Measurements from ENCODE around the gene CCT6A.
"Not testable (repeated sequence)": the region's sequence is repeated elsewhere in the genome, so short reads cannot be mapped to it uniquely, and the experiment has no call there.

The CCT6A gene

GRCh38 chr7:56040730-56041129, 10.8 kb upstream of the CCT6A start:
- no peaks in the 10 kb centered on the region for H3K27me3 ChIP-seq (ENCODE audit: insufficient read depth, low read length, poor library complexity)
- H3K9me3 ChIP-seq (ENCODE audit: insufficient read depth, low read length, severe bottlenecking), result no peaks in the 10 kb centered on the region
- DNase-seq (no peak), ATAC-seq (ENCODE audit: insufficient read depth, low read depth) (no peak)
- no peak overlapping the region for H3K27ac ChIP-seq (ENCODE audit: low read length)
- TF ChIP-seq CTCF (IDR thresholded peaks at IDR 0.05; ENCODE audit: borderline replicate concordance, extremely low read depth, low read length, poor library complexity, severe bottlenecking) (no peak), EZH2 (IDR thresholded peaks at IDR 0.05; ENCODE audit: borderline replicate concordance, low read depth, low read length, severe bottlenecking) (no peak)
- peaks cover 26% of the 10 kb centered on the region for H3K36me3 ChIP-seq (ENCODE audit: insufficient read depth, low read length)
- H4K20me1 ChIP-seq (ENCODE audit: insufficient read depth, low read length), result no peaks in the 10 kb centered on the region
- no peak overlapping the region for H3K9ac ChIP-seq (ENCODE audit: low read depth, low read length)
- peaks cover 11% of the 10 kb centered on the region; the same call in 1 of the 2 replicates for H3K79me2 ChIP-seq (ENCODE audit: insufficient read depth, low read length)
- no peak overlapping the region for H2AFZ ChIP-seq (ENCODE audit: low read depth, low read length)
- no peak overlapping the region for H3K4me2 ChIP-seq (ENCODE audit: insufficient read depth, low read length)
- no peak overlapping the region for H3K4me3 ChIP-seq (ENCODE audit: low read depth in 1 of 2, low read length in 2 of 2)
- peaks cover under 1% of the 10 kb centered on the region; the same call in 1 of the 2 replicates for H3K4me1 ChIP-seq (ENCODE audit: insufficient read depth, low read length)

DNA sequence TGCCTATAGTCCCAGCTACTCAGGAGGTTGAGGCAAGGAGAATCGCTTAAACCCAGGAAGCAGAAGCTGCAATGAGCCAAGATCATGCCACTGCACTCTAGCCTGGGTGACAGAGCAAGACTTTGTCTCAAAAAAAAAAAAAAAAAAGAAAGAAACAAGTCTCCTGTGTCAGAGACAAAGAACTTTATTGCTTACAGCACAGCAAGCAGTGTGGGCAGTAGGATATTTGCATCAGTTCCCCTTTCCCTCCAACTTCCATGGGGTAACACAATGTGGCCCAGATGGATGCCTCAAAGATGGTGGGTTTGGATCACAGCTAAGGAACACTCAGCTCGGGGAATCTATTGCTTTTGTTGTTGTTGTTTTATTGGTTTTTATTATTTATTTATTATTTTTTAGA, 5.8 kb upstream of the CCT6A start:
- H4K20me1 ChIP-seq (ENCODE audit: insufficient read depth, low read length); ATAC-seq (ENCODE audit: insufficient read depth, low read depth); H3K9ac ChIP-seq (ENCODE audit: low read depth, low read length); DNase-seq; H3K27me3 ChIP-seq (ENCODE audit: insufficient read depth, low read length, poor library complexity); H3K9me3 ChIP-seq (ENCODE audit: insufficient read depth, low read length, severe bottlenecking); H3K4me3 ChIP-seq (ENCODE audit: low read depth in 1 of 2, low read length in 2 of 2); H2AFZ ChIP-seq (ENCODE audit: low read depth, low read length); H3K4me2 ChIP-seq (ENCODE audit: insufficient read depth, low read length); H3K27ac ChIP-seq (ENCODE audit: low read length): not testable (repeated sequence)
- Histone ChIP-seq H3K36me3 (ENCODE audit: insufficient read depth, low read length) (peaks cover 16% of the 10 kb centered on the region), H3K79me2 (ENCODE audit: insufficient read depth, low read length) (peaks cover 45% of the 10 kb centered on the region), H3K4me1 (ENCODE audit: insufficient read depth, low read length) (peaks cover 13% of the 10 kb centered on the region)

DNA sequence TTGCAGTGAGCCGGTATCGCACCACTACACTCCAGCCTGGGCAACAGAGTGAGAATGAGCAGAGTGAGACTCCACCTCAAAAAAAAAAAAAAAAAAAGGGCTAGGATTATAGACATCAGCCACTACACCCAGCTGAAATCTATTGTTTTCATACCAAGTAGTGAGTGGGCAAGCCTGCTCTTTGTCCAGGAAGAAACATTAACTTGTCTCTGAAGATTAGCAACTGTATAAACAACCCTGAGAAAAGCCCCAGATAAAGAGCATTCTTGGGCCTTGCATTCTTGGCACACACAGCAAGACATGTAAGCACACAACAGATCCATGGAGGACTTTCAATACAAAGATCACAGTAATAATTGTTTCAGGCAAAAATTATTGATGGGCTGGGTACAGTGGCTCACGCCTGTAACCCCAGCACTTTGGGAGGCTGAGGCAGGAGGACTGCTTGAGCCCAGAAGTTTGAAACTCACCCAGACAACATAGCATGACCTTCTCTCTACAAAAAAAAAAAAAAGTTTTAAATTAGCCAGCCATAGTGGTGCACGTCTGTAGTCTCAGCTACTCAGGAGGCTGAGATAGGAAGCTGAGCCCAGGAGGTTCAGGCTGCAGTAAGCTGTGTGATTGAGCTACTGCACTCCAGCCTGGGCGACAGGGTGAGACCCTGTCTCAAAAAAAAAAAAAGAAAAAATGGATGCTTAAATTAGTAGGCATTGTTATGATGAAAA, 4.7 kb upstream of the CCT6A start:
- Histone ChIP-seq H3K36me3 (ENCODE audit: insufficient read depth, low read length) (peaks cover 11% of the 10 kb centered on the region), H3K4me2 (ENCODE audit: insufficient read depth, low read length) (no peak overlapping the region), H3K27me3 (ENCODE audit: insufficient read depth, low read length, poor library complexity) (no peaks in the 10 kb centered on the region), H3K4me1 (ENCODE audit: insufficient read depth, low read length) (peaks cover 13% of the 10 kb centered on the region), H4K20me1 (ENCODE audit: insufficient read depth, low read length) (no peaks in the 10 kb centered on the region; the same call in 1 of the 2 replicates), H3K27ac (ENCODE audit: low read length) (no peak overlapping the region), H3K79me2 (ENCODE audit: insufficient read depth, low read length) (peaks cover 54% of the 10 kb centered on the region), H3K4me3 (ENCODE audit: low read depth in 1 of 2, low read length in 2 of 2) (no peak overlapping the region), H3K9ac (ENCODE audit: low read depth, low read length) (no peak overlapping the region), H3K9me3 (ENCODE audit: insufficient read depth, low read length, severe bottlenecking) (no peaks in the 10 kb centered on the region), H2AFZ (ENCODE audit: low read depth, low read length) (no peak overlapping the region)
- no peak for DNase-seq
- no peak for ATAC-seq (ENCODE audit: insufficient read depth, low read depth)
- TF ChIP-seq EZH2 (IDR thresholded peaks at IDR 0.05; ENCODE audit: borderline replicate concordance, low read depth, low read length, severe bottlenecking) (no peak), CTCF (IDR thresholded peaks at IDR 0.05; ENCODE audit: borderline replicate concordance, extremely low read depth, low read length, poor library complexity, severe bottlenecking) (no peak)

DNA sequence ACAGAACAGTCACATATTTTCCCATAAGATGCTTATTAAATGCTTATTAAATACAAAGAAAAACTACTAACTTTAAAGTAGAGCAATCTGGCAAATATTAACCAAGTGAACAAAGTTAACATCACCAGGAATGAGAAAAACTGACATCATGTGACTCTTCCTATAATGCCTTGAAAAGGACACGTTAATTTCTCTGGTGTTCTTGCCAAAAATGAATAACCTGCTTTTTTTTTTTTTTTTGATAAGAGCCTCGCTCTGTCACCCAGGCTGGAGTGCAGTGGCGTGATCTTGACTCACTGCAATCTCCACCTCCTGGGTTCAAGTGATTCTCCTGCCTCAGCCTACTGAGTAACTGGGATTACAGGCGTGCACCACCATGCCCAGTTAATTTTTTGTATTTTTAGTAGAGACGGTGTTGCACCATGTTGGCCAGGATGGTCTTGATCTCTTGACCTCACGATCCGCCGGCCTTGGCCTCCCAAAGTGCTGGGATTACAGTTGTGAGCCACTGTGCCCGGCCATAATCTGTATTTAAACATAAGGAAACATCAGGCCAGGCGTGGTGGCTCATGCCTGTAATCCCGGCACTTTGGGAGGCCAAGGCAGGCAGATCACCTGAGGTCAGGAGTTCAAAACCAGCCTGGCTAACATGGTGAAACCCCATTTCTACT, 4.0 kb upstream of the CCT6A start:
- H3K4me3 ChIP-seq (ENCODE audit: low read depth in 1 of 2, low read length in 2 of 2); H3K4me2 ChIP-seq (ENCODE audit: insufficient read depth, low read length); H3K9me3 ChIP-seq (ENCODE audit: insufficient read depth, low read length, severe bottlenecking); ATAC-seq (ENCODE audit: insufficient read depth, low read depth); H2AFZ ChIP-seq (ENCODE audit: low read depth, low read length); DNase-seq; H3K27ac ChIP-seq (ENCODE audit: low read length); H3K9ac ChIP-seq (ENCODE audit: low read depth, low read length); H3K27me3 ChIP-seq (ENCODE audit: insufficient read depth, low read length, poor library complexity); H4K20me1 ChIP-seq (ENCODE audit: insufficient read depth, low read length): not testable (repeated sequence)
- Histone ChIP-seq H3K79me2 (ENCODE audit: insufficient read depth, low read length) (peaks cover 61% of the 10 kb centered on the region), H3K36me3 (ENCODE audit: insufficient read depth, low read length) (peaks cover 13% of the 10 kb centered on the region), H3K4me1 (ENCODE audit: insufficient read depth, low read length) (peaks cover 17% of the 10 kb centered on the region)

All from DND-41 (cell line).